Measurements from ENCODE around the gene ZBTB32.

ZBTB32 gene

GRCh38 chr19:35713506-35713850, 9.1 kb downstream of the ZBTB32 start:
- TF ChIP-seq MAX (IDR thresholded peaks at IDR 0.05; ENCODE audit: low read depth, low read length): no peak
- no peak for TF ChIP-seq POLR2A (IDR thresholded peaks at IDR 0.05; ENCODE audit: extremely low read depth, insufficient read length)
- TF ChIP-seq MYC (IDR thresholded peaks at IDR 0.05; ENCODE audit: low read depth, low read length): no peak
- no peak for TF ChIP-seq CTCF (IDR thresholded peaks at IDR 0.05; ENCODE audit: low read depth, low read length)
- no peak overlapping the region for H3K4me3 ChIP-seq (ENCODE audit: low read depth, low read length)
- DNase-seq (ENCODE audit: low read depth): no peak

GRCh38 chr19:35713904-35714495, 9.6 kb downstream of the ZBTB32 start:
- DNase-seq (ENCODE audit: low read depth): no peak
- TF ChIP-seq CTCF (IDR thresholded peaks at IDR 0.05; ENCODE audit: low read depth, low read length) (no peak), MYC (IDR thresholded peaks at IDR 0.05; ENCODE audit: low read depth, low read length) (no peak), POLR2A (IDR thresholded peaks at IDR 0.05; ENCODE audit: extremely low read depth, insufficient read length) (no peak), MAX (IDR thresholded peaks at IDR 0.05; ENCODE audit: low read depth, low read length) (no peak)
- H3K4me3 ChIP-seq (ENCODE audit: low read depth, low read length): no peak overlapping the region

GRCh38 chr19:35714601-35715354, 10.4 kb downstream of the ZBTB32 start:
- DNase-seq (ENCODE audit: low read depth): peak; percentile 23
- no peak overlapping the region for H3K4me3 ChIP-seq (ENCODE audit: low read depth, low read length)
- TF ChIP-seq MYC (IDR thresholded peaks at IDR 0.05; ENCODE audit: low read depth, low read length): no peak
- no peak for TF ChIP-seq POLR2A (IDR thresholded peaks at IDR 0.05; ENCODE audit: extremely low read depth, insufficient read length)
- TF ChIP-seq CTCF (IDR thresholded peaks at IDR 0.05; ENCODE audit: low read depth, low read length): no peak
- no peak for TF ChIP-seq MAX (IDR thresholded peaks at IDR 0.05; ENCODE audit: low read depth, low read length)

GRCh38 chr19:35715355-35715809, 11.0 kb downstream of the ZBTB32 start:
- TF ChIP-seq MYC (IDR thresholded peaks at IDR 0.05; ENCODE audit: low read depth, low read length): no peak
- no peak overlapping the region for H3K4me3 ChIP-seq (ENCODE audit: low read depth, low read length)
- DNase-seq (ENCODE audit: low read depth): no peak

GRCh38 chr19:35715981-35716800, 11.8 kb downstream of the ZBTB32 start:
- peak; percentile 7 for DNase-seq (ENCODE audit: low read depth)
- peak; percentile 80 for TF ChIP-seq MAX (IDR thresholded peaks at IDR 0.05; ENCODE audit: low read depth, low read length)
- TF ChIP-seq POLR2A (IDR thresholded peaks at IDR 0.05; ENCODE audit: extremely low read depth, insufficient read length): peak; percentile 11
- no peak for TF ChIP-seq CTCF (IDR thresholded peaks at IDR 0.05; ENCODE audit: low read depth, low read length)

More at GRCh38 chr19:35715981-35716800, 11.8 kb downstream of the ZBTB32 start:
- peak overlapping the region; percentile 54 for H3K4me3 ChIP-seq (ENCODE audit: low read depth, low read length)

Measured in NB4 (cell line).